ENCODE results near the gene STEAP1.
"Not testable (repeated sequence)": the region's sequence is repeated elsewhere in the genome, so short reads cannot be mapped to it uniquely, and the experiment has no call there.

Gene STEAP1

DNA sequence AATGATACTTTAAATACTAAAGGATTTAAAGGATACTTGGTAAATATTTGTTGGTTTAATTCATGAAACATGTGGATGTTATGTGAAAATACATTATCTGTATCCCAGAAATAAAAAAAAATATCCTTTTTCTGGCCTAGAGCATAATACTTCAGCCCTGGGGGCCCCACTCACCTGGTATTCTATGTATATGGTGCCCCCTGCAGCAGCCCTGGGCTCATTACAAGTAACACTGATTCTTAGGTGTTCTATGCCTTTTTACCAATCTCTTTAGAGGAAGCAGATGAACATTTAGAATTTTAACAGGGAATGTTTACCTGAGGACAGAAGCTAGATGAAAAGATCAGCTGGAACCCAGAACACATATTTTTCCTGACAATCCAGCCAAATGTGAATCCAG lies 4.8 kb upstream of the STEAP1 start:
- H3K27me3 ChIP-seq; DNase-seq; H3K36me3 ChIP-seq; H3K4me1 ChIP-seq; H3K4me3 ChIP-seq; intact Hi-C loops (cut with DNase I; ENCODE audit: low total_unique reads); H3K9me3 ChIP-seq; H3K27ac ChIP-seq: not testable (repeated sequence)
- TF ChIP-seq, protein P1, sequence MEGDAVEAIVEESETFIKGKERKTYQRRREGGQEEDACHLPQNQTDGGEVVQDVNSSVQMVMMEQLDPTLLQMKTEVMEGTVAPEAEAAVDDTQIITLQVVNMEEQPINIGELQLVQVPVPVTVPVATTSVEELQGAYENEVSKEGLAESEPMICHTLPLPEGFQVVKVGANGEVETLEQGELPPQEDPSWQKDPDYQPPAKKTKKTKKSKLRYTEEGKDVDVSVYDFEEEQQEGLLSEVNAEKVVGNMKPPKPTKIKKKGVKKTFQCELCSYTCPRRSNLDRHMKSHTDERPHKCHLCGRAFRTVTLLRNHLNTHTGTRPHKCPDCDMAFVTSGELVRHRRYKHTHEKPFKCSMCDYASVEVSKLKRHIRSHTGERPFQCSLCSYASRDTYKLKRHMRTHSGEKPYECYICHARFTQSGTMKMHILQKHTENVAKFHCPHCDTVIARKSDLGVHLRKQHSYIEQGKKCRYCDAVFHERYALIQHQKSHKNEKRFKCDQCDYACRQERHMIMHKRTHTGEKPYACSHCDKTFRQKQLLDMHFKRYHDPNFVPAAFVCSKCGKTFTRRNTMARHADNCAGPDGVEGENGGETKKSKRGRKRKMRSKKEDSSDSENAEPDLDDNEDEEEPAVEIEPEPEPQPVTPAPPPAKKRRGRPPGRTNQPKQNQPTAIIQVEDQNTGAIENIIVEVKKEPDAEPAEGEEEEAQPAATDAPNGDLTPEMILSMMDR (IDR thresholded peaks at IDR 0.05): peak in 1 of 2 experiments; percentile 24

DNA sequence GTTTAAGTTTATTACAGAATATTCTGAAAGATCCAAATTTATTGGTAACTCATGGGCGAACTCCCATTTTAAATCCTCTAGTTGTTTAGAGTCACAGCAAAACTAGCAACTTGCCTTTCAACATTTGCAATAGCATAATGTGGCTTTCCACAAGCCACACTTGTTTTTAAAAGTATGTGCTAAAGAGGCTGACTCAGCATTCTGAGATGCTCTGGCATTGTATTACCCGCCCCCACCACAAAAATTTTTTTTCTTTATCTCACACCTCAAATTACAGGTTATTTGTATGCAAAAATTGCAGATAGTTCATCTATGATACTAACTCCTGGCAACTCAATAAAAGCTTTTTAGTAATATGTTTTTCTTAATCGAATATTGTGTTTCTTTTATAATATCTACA lies 2.4 kb upstream of the STEAP1 start:
- H3K4me3 ChIP-seq, DNase-seq, H3K36me3 ChIP-seq, H3K27me3 ChIP-seq, H3K27ac ChIP-seq, H3K9me3 ChIP-seq, H3K4me1 ChIP-seq: not testable (repeated sequence)
- intact Hi-C loops (cut with DNase I; ENCODE audit: low total_unique reads): loop anchor here (5.0 to 10.0 kb wide), 3 partner anchors 63 to 270 kb away; partner anchors contain the start of gene STEAP2

DNA sequence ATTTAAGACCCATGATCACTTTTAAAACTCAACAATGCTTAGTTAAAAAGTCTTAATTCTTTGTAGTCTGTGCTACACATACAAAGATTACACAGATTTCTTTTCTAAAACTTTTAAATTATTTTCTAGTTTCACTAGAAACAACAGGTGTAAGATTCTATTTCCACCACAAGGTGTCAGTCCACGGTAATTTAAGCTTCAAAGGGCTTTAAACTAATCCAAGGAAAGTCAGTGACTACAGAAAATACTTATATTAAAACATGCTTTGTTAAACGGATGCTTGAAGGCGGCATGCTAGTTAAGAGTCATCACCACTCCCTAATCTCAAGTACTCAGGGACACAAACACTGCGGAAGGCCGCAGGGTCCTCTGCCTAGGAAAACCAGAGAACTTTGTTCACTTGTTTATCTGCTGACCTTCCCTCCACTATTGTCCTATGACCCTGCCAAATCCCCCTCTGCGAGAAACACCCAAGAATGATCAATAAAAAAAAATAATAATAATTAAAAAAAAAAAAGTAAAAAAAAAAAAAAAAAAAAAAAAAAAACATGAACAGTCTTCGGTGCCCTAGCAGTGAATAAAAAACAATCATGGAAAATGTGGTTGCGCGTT lies 1.5 kb upstream of the STEAP1 start:
- DNase-seq, H3K4me3 ChIP-seq, H3K36me3 ChIP-seq, H3K4me1 ChIP-seq, H3K27me3 ChIP-seq, H3K27ac ChIP-seq, H3K9me3 ChIP-seq: not testable (repeated sequence)
- TF ChIP-seq, protein P1 (IDR thresholded peaks at IDR 0.05): peak; percentile 50 to 72
- intact Hi-C loops (cut with DNase I; ENCODE audit: low total_unique reads): loop anchor here (5.0 to 10.0 kb wide), 3 partner anchors 62 to 270 kb away; partner anchors contain the start of gene STEAP2

DNA sequence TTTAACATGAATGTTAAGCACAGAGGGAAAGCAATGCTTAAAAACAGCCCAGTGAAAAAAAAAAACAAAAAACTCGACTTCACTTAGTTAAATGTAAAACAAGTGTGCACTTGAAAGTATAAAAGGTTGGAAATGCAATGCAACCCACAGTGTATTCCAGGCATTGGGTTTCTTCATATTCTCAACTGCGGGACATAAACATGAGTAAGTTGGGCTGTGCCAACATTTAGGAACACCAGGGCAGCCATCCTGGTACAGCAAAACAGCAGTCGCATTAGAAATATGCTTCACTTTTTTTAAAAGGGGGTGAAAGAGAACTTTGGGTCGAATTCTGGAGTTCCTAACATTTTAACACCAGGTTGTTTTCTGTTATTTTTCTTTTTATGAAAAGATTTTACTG lies 937 bp downstream of the STEAP1 start:
- Histone ChIP-seq H3K4me3 (no peak overlapping the region), H3K27ac (no peak overlapping the region)
- TF ChIP-seq, protein P1 (IDR thresholded peaks at IDR 0.05): no peak

DNA sequence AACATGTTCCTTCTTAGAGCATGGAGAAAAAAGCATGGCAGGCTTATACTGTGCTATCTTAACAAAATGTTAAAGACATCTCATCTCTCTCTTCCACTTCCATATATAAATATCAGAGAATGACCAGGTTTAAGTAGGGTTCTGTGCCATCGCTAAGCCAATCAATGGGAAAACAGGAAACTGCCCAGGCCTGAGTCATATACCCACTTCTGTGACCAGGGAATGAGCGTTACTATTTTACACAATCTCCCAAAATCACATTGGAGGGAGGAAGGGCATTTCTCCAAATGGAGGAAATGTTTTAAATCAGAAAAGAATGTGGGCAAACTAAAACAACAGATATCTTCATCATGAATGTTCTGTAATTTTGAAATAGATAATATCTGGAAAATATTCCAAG lies 3.1 kb downstream of the STEAP1 start:
- not testable (repeated sequence) for H3K9me3 ChIP-seq, DNase-seq, H3K4me1 ChIP-seq, H3K36me3 ChIP-seq, H3K27me3 ChIP-seq, H3K4me3 ChIP-seq, H3K27ac ChIP-seq
- intact Hi-C loops (cut with DNase I; ENCODE audit: low total_unique reads): loop anchor here (10.0 kb wide), 1 partner anchor 57 kb away; the partner anchor contains the start of gene STEAP2

More for the DNA sequence above, 937 bp downstream of the STEAP1 start:
- Histone ChIP-seq H3K9me3 (no peaks in the 10 kb centered on the region), H3K4me1 (no peaks in the 10 kb centered on the region), H3K36me3 (no peaks in the 10 kb centered on the region), H3K27me3 (no peaks in the 10 kb centered on the region)
- intact Hi-C loops (cut with DNase I; ENCODE audit: low total_unique reads): loop anchor here (10.0 kb wide), 1 partner anchor 60 kb away; the partner anchor contains the start of gene STEAP2
- no peak for DNase-seq

DNA sequence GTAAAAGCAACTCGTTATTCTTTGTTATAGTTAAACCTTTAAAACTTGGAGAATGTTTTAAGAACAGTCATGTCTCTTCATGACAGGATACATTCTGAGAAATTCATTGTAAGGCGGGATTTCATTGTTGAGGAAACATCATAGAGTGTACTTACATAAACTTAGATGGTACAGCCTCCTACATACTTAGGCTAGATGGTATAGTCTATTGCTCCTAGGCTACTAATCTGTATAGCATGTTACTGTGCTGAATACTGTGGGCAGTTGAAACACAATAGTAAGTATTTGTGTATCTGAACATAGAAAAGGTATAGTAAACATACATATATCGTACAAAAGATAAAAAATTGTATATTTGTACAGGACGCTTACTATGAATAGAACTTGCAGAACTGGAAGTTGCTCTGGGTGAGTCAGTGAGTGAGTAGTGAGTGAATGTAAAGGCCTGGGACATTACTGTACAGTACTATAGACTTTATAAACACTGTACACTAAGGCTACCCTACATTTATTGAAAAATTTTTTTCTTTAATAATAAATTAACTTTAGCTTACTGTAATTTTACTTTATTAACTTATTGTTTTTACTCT lies 3.6 kb downstream of the STEAP1 start:
- intact Hi-C loops (cut with DNase I; ENCODE audit: low total_unique reads): loop anchor here (10.0 kb wide), 1 partner anchor 57 kb away; the partner anchor contains the start of gene STEAP2
- H3K4me3 ChIP-seq, H3K27ac ChIP-seq, H3K27me3 ChIP-seq, H3K4me1 ChIP-seq, DNase-seq, H3K9me3 ChIP-seq, H3K36me3 ChIP-seq: not testable (repeated sequence)

DNA sequence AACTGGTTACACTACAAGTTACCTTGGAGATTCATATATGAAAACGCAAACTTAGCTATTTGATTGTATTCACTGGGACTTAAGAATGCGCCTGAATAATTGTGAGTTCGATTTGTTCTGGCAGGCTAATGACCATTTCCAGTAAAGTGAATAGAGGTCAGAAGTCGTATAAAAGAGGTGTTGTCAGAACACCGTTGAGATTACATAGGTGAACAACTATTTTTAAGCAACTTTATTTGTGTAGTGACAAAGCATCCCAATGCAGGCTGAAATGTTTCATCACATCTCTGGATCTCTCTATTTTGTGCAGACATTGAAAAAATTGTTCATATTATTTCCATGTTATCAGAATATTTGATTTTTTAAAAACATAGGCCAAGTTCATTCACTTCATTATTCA lies 9.3 kb downstream of the STEAP1 start:
- Histone ChIP-seq H3K27ac (no peak overlapping the region), H3K36me3 (peaks cover 0 to 4% (median 0%) of the 10 kb centered on the region in 3 donors), H3K4me1 (no peaks in the 10 kb centered on the region), H3K4me3 (no peak overlapping the region), H3K9me3 (no peaks in the 10 kb centered on the region), H3K27me3 (no peaks in the 10 kb centered on the region)
- no peak for DNase-seq
- TF ChIP-seq, protein P1 (IDR thresholded peaks at IDR 0.05): no peak
- intact Hi-C loops (cut with DNase I; ENCODE audit: low total_unique reads): no loop called here
